Measurements from ENCODE around the gene FBXL2. TPM values are rescaled to one million over a fixed set of nuclear protein-coding genes. Genes with fewer than 3 reads are reported as not detected.

Gene FBXL2
- total and polyA plus RNA-seq, 11 donors, result 0.91 to 5.8 (median 1.8) TPM

GRCh38 chr3:33360136-33360825, 83.0 kb downstream of the FBXL2 start:
- Histone ChIP-seq H3K27me3 (no peaks in the 10 kb centered on the region), H3K9me3 (no peaks in the 10 kb centered on the region), H3K4me3 (no peak overlapping the region), H3K36me3 (no peaks in the 10 kb centered on the region), H3K4me1 (peaks cover 0 to 11% (median 1%) of the 10 kb centered on the region in 12 donors), H3K27ac (no peak overlapping the region)
- WGBS, 4 donors, result 30 to 44% (median 37%) methylated on average over 1 of the region's 1 CpG
- TF ChIP-seq POLR2A (IDR thresholded peaks at IDR 0.05) (no peak), CTCF (IDR thresholded peaks at IDR 0.05) (no peak)
- intact Hi-C loops (cut with DNase I), result loop anchor here in 1 of 10 donors (5.0 kb wide), 1 partner anchor 218 kb away; no protein-coding TSS in a partner anchor
- DNase-seq (no peak), ATAC-seq (no peak)

GRCh38 chr3:33363113-33363800, 86.0 kb downstream of the FBXL2 start:
- TF ChIP-seq POLR2A (IDR thresholded peaks at IDR 0.05) (no peak), CTCF (IDR thresholded peaks at IDR 0.05) (no peak)
- DNase-seq, result no peak
- 90 to 93% (median 91%) methylated on average over 3 of the region's 3 CpGs for WGBS, 4 donors

GRCh38 chr3:33364060-33364459, 86.8 kb downstream of the FBXL2 start:
- Histone ChIP-seq H3K36me3 (peaks cover 0 to 5% (median 0%) of the 10 kb centered on the region in 9 donors), H3K9me3 (no peaks in the 10 kb centered on the region), H3K4me3 (no peak overlapping the region), H3K4me1 (peaks cover 0 to 8% (median 0%) of the 10 kb centered on the region in 12 donors), H3K27ac (no peak overlapping the region), H3K27me3 (no peaks in the 10 kb centered on the region)
- ATAC-seq, result no peak
- no peak for TF ChIP-seq CTCF (IDR thresholded peaks at IDR 0.05)
- DNase-seq, result no peak
- intact Hi-C loops (cut with DNase I), result loop anchor here in 1 of 10 donors (5.0 kb wide), 1 partner anchor 222 kb away; no protein-coding TSS in a partner anchor

More at GRCh38 chr3:33363113-33363800, 86.0 kb downstream of the FBXL2 start:
- intact Hi-C loops (cut with DNase I), result loop anchor here in 1 of 10 donors (5.0 kb wide), 1 partner anchor 221 kb away; no protein-coding TSS in a partner anchor
- no peak overlapping the region for H3K4me3 ChIP-seq
- H3K9me3 ChIP-seq, result no peaks in the 10 kb centered on the region
- H3K36me3 ChIP-seq, result peaks cover 0 to 5% (median 0%) of the 10 kb centered on the region in 9 donors
- no peak overlapping the region for H3K27ac ChIP-seq
- H3K27me3 ChIP-seq, result no peaks in the 10 kb centered on the region
- no peak for ATAC-seq
- H3K4me1 ChIP-seq, result peaks cover 0 to 8% (median 0%) of the 10 kb centered on the region in 12 donors

GRCh38 chr3:33364531-33365128, 87.4 kb downstream of the FBXL2 start:
- TF ChIP-seq CTCF (IDR thresholded peaks at IDR 0.05) (no peak), POLR2A (IDR thresholded peaks at IDR 0.05) (no peak)
- DNase-seq (no peak), ATAC-seq (no peak)
- Histone ChIP-seq H3K4me1 (peaks cover 0 to 8% (median 0%) of the 10 kb centered on the region in 12 donors), H3K27ac (no peak overlapping the region), H3K27me3 (no peaks in the 10 kb centered on the region), H3K4me3 (no peak overlapping the region), H3K36me3 (peaks cover 0 to 5% (median 0%) of the 10 kb centered on the region in 9 donors), H3K9me3 (no peaks in the 10 kb centered on the region)
- WGBS, 4 donors, result 85 to 93% (median 89%) methylated on average over 10 of the region's 10 CpGs
- intact Hi-C loops (cut with DNase I), result loop anchor here in 2 of 10 donors (5.0 kb wide), 2 partner anchors 222 to 417 kb away; no protein-coding TSS in a partner anchor
